Epithelial cell of esophagus (primary cell): Measurements from ENCODE around the gene TRPM2.

Experiments used
- DNase-seq: peaks from one replicate; pipeline ENCODE4 v3.0.0; 2010; ENCODE audit warnings: low read depth
- H3K4me3 ChIP-seq: 2 replicates; pipeline ENCODE4 v1.5.1; 2011; ENCODE audit warnings: mild to moderate bottlenecking, low read length, control low read depth
- CTCF ChIP-seq: IDR thresholded peaks from 2 replicates; pipeline ENCODE4 v1.5.1; 2011; ENCODE audit warnings: low read depth, mild to moderate bottlenecking, low read length, control low read depth, inconsistent platforms; ENCODE audit not compliant: insufficient read depth; ENCODE audit errors: missing control alignments

Gene TRPM2

GRCh38 chr21:44333509-44334328, 19.7 kb upstream of the TRPM2 start:
- no peak for DNase-seq
- no peak for TF ChIP-seq CTCF

GRCh38 chr21:44334329-44335030, 18.9 kb upstream of the TRPM2 start:
- no peak overlapping the region for H3K4me3 ChIP-seq
- DNase-seq = peak; percentile 20
- TF ChIP-seq CTCF = no peak

More at GRCh38 chr21:44333509-44334328, 19.7 kb upstream of the TRPM2 start:
- H3K4me3 ChIP-seq = no peak overlapping the region

GRCh38 chr21:44335266-44336059, 18.0 kb upstream of the TRPM2 start:
- no peak for DNase-seq
- no peak for TF ChIP-seq CTCF
- H3K4me3 ChIP-seq = no peak overlapping the region

GRCh38 chr21:44337449-44337848, 16.0 kb upstream of the TRPM2 start:
- DNase-seq = no peak
- no peak for TF ChIP-seq CTCF
- H3K4me3 ChIP-seq = no peak overlapping the region

- TF ChIP-seq CTCF = peak; percentile 50
- DNase-seq = peak; percentile 68
- peak overlapping the region; percentile 39 for H3K4me3 ChIP-seq
Measured at GRCh38 chr21:44337941-44338895, 15.2 kb upstream of the TRPM2 start.
